ENCODE data around the gene HSD17B7. TPM values are rescaled to one million over a fixed set of nuclear protein-coding genes. Genes with fewer than 3 reads are reported as not detected.
"Not testable (repeated sequence)": the region's sequence is repeated elsewhere in the genome, so short reads cannot be mapped to it uniquely, and the experiment has no call there.

Gene HSD17B7
- polyA plus RNA-seq, 1 donor (not counting 4 experiments of a cell fraction or from before 2014, with no cell fraction given) = 44.7 TPM

DNA sequence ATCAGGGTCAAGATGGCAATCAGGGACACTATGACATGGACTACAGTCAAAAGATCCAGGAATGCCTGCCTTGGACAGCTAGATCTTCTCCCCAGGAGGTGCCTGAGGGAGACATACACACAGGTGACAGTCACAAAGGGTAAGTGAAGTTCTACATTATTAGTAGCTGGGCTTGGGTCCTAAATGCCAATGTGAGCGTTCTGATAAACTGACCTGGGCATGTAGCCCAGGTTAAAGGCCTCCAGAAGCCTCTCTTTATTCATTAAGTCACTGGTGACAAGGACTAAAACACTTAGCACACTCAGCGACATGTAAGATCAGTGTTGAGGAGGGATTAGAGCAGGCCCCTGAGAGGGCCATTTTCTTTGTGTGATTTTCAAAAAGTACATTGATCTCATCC, 48.9 kb upstream of the HSD17B7 start:
- FAIRE-seq = no peak
- no peak for DNase-seq (ENCODE audit: low read depth, low spot score)
- Histone ChIP-seq H3K27ac (ENCODE audit: control insufficient read depth, insufficient read depth, low read length) (no peak overlapping the region), H3K79me2 (ENCODE audit: control insufficient read depth, insufficient read depth, low read length) (no peaks in the 10 kb centered on the region), H3K4me1 (ENCODE audit: control insufficient read depth, extremely low read depth, insufficient read depth, low read length) (no peaks in the 10 kb centered on the region), H3K9me1 (ENCODE audit: control insufficient read depth, extremely low read depth, insufficient read depth, low read length) (no peaks in the 10 kb centered on the region), H3K9ac (ENCODE audit: control insufficient read depth, extremely low read depth, insufficient read depth, low read length) (no peak overlapping the region), H3K4me3 (ENCODE audit: control insufficient read depth in 2 of 3, extremely low read depth in 1 of 3, insufficient read depth in 2 of 3, low read depth in 1 of 3, low read length in 3 of 3) (no peak overlapping the region), H3K9me3 (ENCODE audit: control insufficient read depth, low read depth, low read length) (no peaks in the 10 kb centered on the region), H3K4me2 (ENCODE audit: control insufficient read depth, extremely low read depth, insufficient read depth, low read depth, low read length) (no peak overlapping the region), H4K20me1 (ENCODE audit: control insufficient read depth, extremely low read depth, insufficient read depth, low read length) (no peaks in the 10 kb centered on the region), H3K27me3 (ENCODE audit: control insufficient read depth, extremely low read depth, insufficient read depth, low read length) (no peaks in the 10 kb centered on the region), H2AFZ (ENCODE audit: control insufficient read depth, low read length) (no peak overlapping the region), H3K36me3 (ENCODE audit: control insufficient read depth in 2 of 2, extremely low read depth in 1 of 2, insufficient read depth in 2 of 2, low read length in 2 of 2) (no peaks in the 10 kb centered on the region)
- TF ChIP-seq, protein P1, sequence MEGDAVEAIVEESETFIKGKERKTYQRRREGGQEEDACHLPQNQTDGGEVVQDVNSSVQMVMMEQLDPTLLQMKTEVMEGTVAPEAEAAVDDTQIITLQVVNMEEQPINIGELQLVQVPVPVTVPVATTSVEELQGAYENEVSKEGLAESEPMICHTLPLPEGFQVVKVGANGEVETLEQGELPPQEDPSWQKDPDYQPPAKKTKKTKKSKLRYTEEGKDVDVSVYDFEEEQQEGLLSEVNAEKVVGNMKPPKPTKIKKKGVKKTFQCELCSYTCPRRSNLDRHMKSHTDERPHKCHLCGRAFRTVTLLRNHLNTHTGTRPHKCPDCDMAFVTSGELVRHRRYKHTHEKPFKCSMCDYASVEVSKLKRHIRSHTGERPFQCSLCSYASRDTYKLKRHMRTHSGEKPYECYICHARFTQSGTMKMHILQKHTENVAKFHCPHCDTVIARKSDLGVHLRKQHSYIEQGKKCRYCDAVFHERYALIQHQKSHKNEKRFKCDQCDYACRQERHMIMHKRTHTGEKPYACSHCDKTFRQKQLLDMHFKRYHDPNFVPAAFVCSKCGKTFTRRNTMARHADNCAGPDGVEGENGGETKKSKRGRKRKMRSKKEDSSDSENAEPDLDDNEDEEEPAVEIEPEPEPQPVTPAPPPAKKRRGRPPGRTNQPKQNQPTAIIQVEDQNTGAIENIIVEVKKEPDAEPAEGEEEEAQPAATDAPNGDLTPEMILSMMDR (optimal IDR thresholded peaks at IDR 0.05 in 1 of 3, IDR thresholded peaks at IDR 0.05 in 1 of 3, conservative IDR thresholded peaks at IDR 0.05 in 1 of 3; ENCODE audit: extremely low read depth in 1 of 3, insufficient read depth in 2 of 3, low read length in 3 of 3) = no peak
- no peak for TF ChIP-seq EZH2 (IDR thresholded peaks at IDR 0.05; ENCODE audit: low read length)
- dilution Hi-C loops (cut with MboI; ENCODE audit: extremely low pct_ligation_motif_present, low sequenced_read_pairs) = no loop called here

DNA sequence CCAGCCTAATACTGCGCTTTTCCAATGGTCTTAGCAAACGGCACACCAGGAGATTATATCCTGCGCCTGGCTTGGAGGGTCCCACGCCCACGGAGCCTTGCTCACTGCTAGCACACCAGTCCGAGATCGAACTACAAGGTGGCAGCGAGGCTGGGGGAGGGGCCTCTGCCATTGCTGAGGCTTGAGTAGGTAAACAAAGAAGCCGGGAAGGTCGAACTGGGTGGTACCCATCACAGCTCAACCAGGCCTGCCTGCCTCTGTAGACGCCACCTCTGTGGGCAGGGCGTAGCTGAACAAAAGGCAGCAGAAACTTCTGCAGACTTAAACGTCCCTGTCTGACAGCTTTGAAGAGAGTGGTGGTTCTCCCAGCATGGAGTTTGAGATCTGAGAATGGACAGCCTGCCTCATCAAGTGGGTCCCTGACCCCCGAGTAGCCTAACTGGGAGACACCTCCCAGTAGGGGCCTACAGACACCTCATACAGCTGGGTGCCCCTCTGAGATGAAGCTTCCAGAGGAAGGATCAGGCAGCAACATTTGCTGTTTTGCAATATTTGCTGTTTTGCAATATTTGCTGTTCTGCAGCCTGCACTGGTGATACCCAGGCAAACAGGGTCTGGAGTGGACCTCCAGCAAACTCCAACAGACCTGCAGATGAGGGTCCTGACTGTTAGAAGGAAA, 44.1 kb upstream of the HSD17B7 start:
- H4K20me1 ChIP-seq (ENCODE audit: control insufficient read depth, extremely low read depth, insufficient read depth, low read length); H3K36me3 ChIP-seq (ENCODE audit: control insufficient read depth in 2 of 2, extremely low read depth in 1 of 2, insufficient read depth in 2 of 2, low read length in 2 of 2); H3K4me1 ChIP-seq (ENCODE audit: control insufficient read depth, extremely low read depth, insufficient read depth, low read length); H3K9me1 ChIP-seq (ENCODE audit: control insufficient read depth, extremely low read depth, insufficient read depth, low read length); H3K9ac ChIP-seq (ENCODE audit: control insufficient read depth, extremely low read depth, insufficient read depth, low read length); H3K4me2 ChIP-seq (ENCODE audit: control insufficient read depth, extremely low read depth, insufficient read depth, low read depth, low read length); H3K27me3 ChIP-seq (ENCODE audit: control insufficient read depth, extremely low read depth, insufficient read depth, low read length); H3K4me3 ChIP-seq (ENCODE audit: control insufficient read depth in 2 of 3, extremely low read depth in 1 of 3, insufficient read depth in 2 of 3, low read depth in 1 of 3, low read length in 3 of 3); H2AFZ ChIP-seq (ENCODE audit: control insufficient read depth, low read length); FAIRE-seq; H3K79me2 ChIP-seq (ENCODE audit: control insufficient read depth, insufficient read depth, low read length); H3K27ac ChIP-seq (ENCODE audit: control insufficient read depth, insufficient read depth, low read length); H3K9me3 ChIP-seq (ENCODE audit: control insufficient read depth, low read depth, low read length); dilution Hi-C loops (cut with MboI; ENCODE audit: extremely low pct_ligation_motif_present, low sequenced_read_pairs); DNase-seq (ENCODE audit: low read depth, low spot score): not testable (repeated sequence)

Data from keratinocyte (primary cell).